ENCODE results near the gene LRRC8D.

DNA sequence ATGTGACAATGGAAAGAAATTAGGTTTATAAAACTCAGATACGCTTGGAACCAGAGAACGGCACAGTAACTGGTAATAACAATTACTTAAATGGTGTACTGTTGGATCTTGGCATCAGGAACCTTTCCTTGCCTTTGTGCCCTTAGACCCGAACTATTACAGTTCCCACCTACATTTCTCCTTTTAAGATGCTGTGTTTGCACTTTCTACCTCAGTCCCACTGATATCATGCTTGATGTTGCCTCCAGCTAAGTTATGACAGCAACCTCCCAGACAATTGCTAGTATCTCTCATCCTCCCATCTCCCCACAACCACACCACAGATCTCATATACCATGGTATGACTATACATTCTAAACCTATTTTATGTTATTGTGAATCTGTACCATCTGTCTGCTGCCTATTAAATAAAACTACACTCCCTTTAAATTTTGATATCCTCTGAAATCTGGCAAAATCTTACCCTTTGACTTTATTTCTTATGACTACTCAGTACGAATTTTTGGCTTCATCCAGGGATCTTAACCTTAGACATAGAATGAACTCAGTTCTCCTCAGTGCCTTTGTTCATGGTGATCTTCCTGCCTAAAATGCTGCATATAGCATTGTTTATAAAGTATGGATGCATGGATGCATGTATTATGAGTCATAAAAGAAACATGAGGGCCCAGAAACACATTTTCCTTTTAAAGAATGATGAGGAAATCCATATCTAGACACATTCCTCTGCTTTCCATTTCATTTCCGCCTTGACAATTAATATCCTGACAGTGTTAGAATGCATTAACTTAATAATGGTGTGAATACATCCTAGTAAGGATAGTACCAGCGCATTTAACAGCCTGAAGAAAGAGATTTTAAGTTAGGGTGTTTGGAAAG, 64.1 kb downstream of the LRRC8D start:
- no peak for TF ChIP-seq POLR2A (IDR thresholded peaks at IDR 0.05)
- TF ChIP-seq, protein P1, sequence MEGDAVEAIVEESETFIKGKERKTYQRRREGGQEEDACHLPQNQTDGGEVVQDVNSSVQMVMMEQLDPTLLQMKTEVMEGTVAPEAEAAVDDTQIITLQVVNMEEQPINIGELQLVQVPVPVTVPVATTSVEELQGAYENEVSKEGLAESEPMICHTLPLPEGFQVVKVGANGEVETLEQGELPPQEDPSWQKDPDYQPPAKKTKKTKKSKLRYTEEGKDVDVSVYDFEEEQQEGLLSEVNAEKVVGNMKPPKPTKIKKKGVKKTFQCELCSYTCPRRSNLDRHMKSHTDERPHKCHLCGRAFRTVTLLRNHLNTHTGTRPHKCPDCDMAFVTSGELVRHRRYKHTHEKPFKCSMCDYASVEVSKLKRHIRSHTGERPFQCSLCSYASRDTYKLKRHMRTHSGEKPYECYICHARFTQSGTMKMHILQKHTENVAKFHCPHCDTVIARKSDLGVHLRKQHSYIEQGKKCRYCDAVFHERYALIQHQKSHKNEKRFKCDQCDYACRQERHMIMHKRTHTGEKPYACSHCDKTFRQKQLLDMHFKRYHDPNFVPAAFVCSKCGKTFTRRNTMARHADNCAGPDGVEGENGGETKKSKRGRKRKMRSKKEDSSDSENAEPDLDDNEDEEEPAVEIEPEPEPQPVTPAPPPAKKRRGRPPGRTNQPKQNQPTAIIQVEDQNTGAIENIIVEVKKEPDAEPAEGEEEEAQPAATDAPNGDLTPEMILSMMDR (IDR thresholded peaks at IDR 0.05) = no peak

Measured in lower leg skin (tissue), 3 donors.